ENCODE measurements around the gene SLC7A1. TPM values are rescaled to one million over a fixed set of nuclear protein-coding genes. Genes with fewer than 3 reads are reported as not detected.

Gene SLC7A1
- total and polyA plus RNA-seq, 2 donors (not counting 3 experiments of a cell fraction or from before 2014, with no cell fraction given) = 21.0 to 79.3 TPM

GRCh38 chr13:29598321-29598720 is 2.8 kb upstream of the SLC7A1 start:
- TF ChIP-seq POLR2A (IDR thresholded peaks at IDR 0.05; ENCODE audit: low read depth, low read length) = no peak
- TF ChIP-seq CTCF (IDR thresholded peaks at IDR 0.05; ENCODE audit: extremely low read depth in 1 of 2, insufficient read depth in 1 of 2, low read depth in 1 of 2, low read length in 2 of 2) = no peak
- TF ChIP-seq MAX (IDR thresholded peaks at IDR 0.05; ENCODE audit: insufficient read depth, insufficient read length) = no peak
- no peak for TF ChIP-seq MYC (IDR thresholded peaks at IDR 0.05; ENCODE audit: low read depth, low read length)
- no peak for TF ChIP-seq GATA2 (IDR thresholded peaks at IDR 0.05; ENCODE audit: insufficient read depth, insufficient read length, low read depth, low read length)
- no peak overlapping the region for H3K27ac ChIP-seq (ENCODE audit: insufficient read depth, low read depth, low read length)
- no peaks in the 10 kb centered on the region for H3K9me3 ChIP-seq (replicated peaks; ENCODE audit: control insufficient read depth, insufficient read depth, low read length)
- no peaks in the 10 kb centered on the region for H3K36me3 ChIP-seq (ENCODE audit: control insufficient read depth in 2 of 2, extremely low read depth in 1 of 2, insufficient read depth in 2 of 2, low read length in 2 of 2)
- ChIA-PET CTCF (interaction anchor here (0.7 kb wide), 1 partner anchor 90 kb away, joined by 3 read pairs; no protein-coding TSS in a partner anchor), POLR2A (no interaction called here)
- no peak overlapping the region for H2AFZ ChIP-seq (ENCODE audit: low read depth, low read length)
- intact Hi-C loops (cut with micrococcal nuclease) = loop anchor here (10.0 kb wide), 1 partner anchor 326 kb away; no protein-coding TSS in a partner anchor
- peaks cover 16% of the 10 kb centered on the region for H3K4me1 ChIP-seq (ENCODE audit: control insufficient read depth, extremely low read depth, insufficient read depth, low read length)
- FAIRE-seq = no peak
- DNase-seq (ENCODE audit: low read depth, low spot score) = no peak
- no peaks in the 10 kb centered on the region for H3K9me1 ChIP-seq (replicated peaks; ENCODE audit: control insufficient read depth, extremely low read depth, insufficient read depth, low read length)
- H4K20me1 ChIP-seq (replicated peaks; ENCODE audit: control insufficient read depth, extremely low read depth, insufficient read depth, low read length) = no peaks in the 10 kb centered on the region
- dilution Hi-C loops (cut with MboI; ENCODE audit: extremely low pct_ligation_motif_present, low sequenced_read_pairs) = no loop called here
- peaks cover 0 to 2% of the 10 kb centered on the region in 2 experiments for H3K27me3 ChIP-seq (ENCODE audit: control insufficient read depth in 2 of 2, insufficient read depth in 2 of 2, low read length in 2 of 2)
- BruUV-seq (replicated peaks) = no TSS peak
- H3K79me2 ChIP-seq (ENCODE audit: control insufficient read depth, insufficient read depth, low read length) = peaks cover 20% of the 10 kb centered on the region
- H3K4me2 ChIP-seq (ENCODE audit: insufficient read depth, low read length) = no peak overlapping the region
- H3K9ac ChIP-seq (replicated peaks; ENCODE audit: extremely low read depth, insufficient read depth, low read length) = no peak overlapping the region
- no peak overlapping the region for H3K4me3 ChIP-seq (replicated peaks in 1 of 3; ENCODE audit: insufficient read depth in 1 of 3, low read depth in 1 of 3, low read length in 3 of 3)

GRCh38 chr13:29597706-29598105 is 2.2 kb upstream of the SLC7A1 start:
- Histone ChIP-seq H3K27ac (ENCODE audit: insufficient read depth, low read depth, low read length) (no peak overlapping the region), H3K79me2 (ENCODE audit: control insufficient read depth, insufficient read depth, low read length) (peaks cover 26% of the 10 kb centered on the region), H3K9ac (replicated peaks; ENCODE audit: extremely low read depth, insufficient read depth, low read length) (no peak overlapping the region), H3K4me2 (ENCODE audit: insufficient read depth, low read length) (no peak overlapping the region), H3K27me3 (ENCODE audit: control insufficient read depth in 2 of 2, insufficient read depth in 2 of 2, low read length in 2 of 2) (peaks cover 0 to 2% of the 10 kb centered on the region in 2 experiments), H2AFZ (ENCODE audit: low read depth, low read length) (no peak overlapping the region), H3K9me3 (replicated peaks; ENCODE audit: control insufficient read depth, insufficient read depth, low read length) (no peaks in the 10 kb centered on the region), H3K9me1 (replicated peaks; ENCODE audit: control insufficient read depth, extremely low read depth, insufficient read depth, low read length) (no peaks in the 10 kb centered on the region), H4K20me1 (replicated peaks; ENCODE audit: control insufficient read depth, extremely low read depth, insufficient read depth, low read length) (no peaks in the 10 kb centered on the region), H3K4me3 (replicated peaks in 1 of 3; ENCODE audit: insufficient read depth in 1 of 3, low read depth in 1 of 3, low read length in 3 of 3) (no peak overlapping the region), H3K4me1 (ENCODE audit: control insufficient read depth, extremely low read depth, insufficient read depth, low read length) (peaks cover 20% of the 10 kb centered on the region), H3K36me3 (ENCODE audit: control insufficient read depth in 2 of 2, extremely low read depth in 1 of 2, insufficient read depth in 2 of 2, low read length in 2 of 2) (no peaks in the 10 kb centered on the region)
- FAIRE-seq (no peak), DNase-seq (ENCODE audit: low read depth, low spot score) (no peak)
- intact Hi-C loops (cut with micrococcal nuclease) = loop anchor here (10.0 kb wide), 1 partner anchor 327 kb away; no protein-coding TSS in a partner anchor
- no peak for TF ChIP-seq MAX (IDR thresholded peaks at IDR 0.05; ENCODE audit: insufficient read depth, insufficient read length)
- no peak for TF ChIP-seq GATA2 (IDR thresholded peaks at IDR 0.05; ENCODE audit: insufficient read depth, insufficient read length, low read depth, low read length)
- TF ChIP-seq POLR2A (IDR thresholded peaks at IDR 0.05; ENCODE audit: low read depth, low read length) = no peak
- TF ChIP-seq POLR2AphosphoS5 (IDR thresholded peaks at IDR 0.05; ENCODE audit: insufficient read depth, low read depth, low read length) = no peak
- no peak for TF ChIP-seq EZH2 (IDR thresholded peaks at IDR 0.05; ENCODE audit: borderline replicate concordance, low read depth, low read length, severe bottlenecking)
- no peak for TF ChIP-seq CTCF (IDR thresholded peaks at IDR 0.05; ENCODE audit: extremely low read depth in 1 of 2, insufficient read depth in 1 of 2, low read depth in 1 of 2, low read length in 2 of 2)
- no peak for TF ChIP-seq MYC (IDR thresholded peaks at IDR 0.05; ENCODE audit: low read depth, low read length)
- no peak for TF ChIP-seq JUN (IDR thresholded peaks at IDR 0.05; ENCODE audit: borderline replicate concordance, insufficient read depth, insufficient read length, low read depth)
- no peak for TF ChIP-seq FOS (IDR thresholded peaks at IDR 0.05; ENCODE audit: borderline replicate concordance, insufficient read depth, low read length)
- CTCF ChIA-PET = no interaction called here
- no TSS peak for BruUV-seq (replicated peaks)
- dilution Hi-C loops (cut with MboI; ENCODE audit: extremely low pct_ligation_motif_present, low sequenced_read_pairs) = no loop called here
- POLR2A ChIA-PET = no interaction called here

Data from endothelial cell of umbilical vein (primary cell).